ENCODE data around the gene WDR18.

The WDR18 gene

DNA sequence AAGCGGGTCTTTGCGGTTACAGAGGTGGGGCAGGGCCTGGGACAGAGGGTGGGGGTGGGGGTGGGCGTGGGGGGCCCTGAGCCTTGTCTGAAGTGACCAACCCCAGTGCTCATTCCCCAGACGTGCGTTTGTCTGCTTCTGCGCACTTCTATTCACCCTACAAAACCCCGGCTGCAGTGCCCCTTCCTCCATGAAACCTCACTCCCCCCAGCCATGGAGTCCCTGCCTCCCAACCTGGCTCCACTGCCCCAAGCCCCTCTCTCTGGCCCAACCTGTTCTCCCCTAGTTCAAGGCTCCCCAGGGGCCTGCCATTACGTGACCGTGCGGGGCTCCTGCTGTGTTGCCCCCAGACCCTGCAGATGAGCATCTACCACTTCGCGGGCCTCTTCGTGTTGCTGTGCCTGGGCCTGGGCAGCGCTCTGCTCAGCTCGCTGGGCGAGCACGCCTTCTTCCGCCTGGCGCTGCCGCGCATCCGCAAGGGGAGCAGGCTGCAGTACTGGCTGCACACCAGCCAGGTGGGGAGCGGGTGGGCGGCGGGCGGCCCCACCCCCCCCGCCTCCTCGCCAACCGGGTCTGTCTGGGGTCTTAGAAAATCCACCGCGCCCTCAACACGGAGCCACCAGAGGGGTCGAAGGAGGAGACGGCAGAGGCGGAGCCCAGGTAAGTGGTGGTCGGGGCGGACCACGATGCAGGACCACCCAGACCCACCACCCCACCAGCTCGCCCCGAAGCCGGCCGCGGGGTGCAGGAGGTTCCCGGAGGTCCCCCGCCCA lies 24.3 kb downstream of the WDR18 start:
- DNase-seq, result no peak

- DNase-seq, result no peak
Observed at GRCh38 chr19:1009041-1009980, 25.2 kb downstream of the WDR18 start.

DNA sequence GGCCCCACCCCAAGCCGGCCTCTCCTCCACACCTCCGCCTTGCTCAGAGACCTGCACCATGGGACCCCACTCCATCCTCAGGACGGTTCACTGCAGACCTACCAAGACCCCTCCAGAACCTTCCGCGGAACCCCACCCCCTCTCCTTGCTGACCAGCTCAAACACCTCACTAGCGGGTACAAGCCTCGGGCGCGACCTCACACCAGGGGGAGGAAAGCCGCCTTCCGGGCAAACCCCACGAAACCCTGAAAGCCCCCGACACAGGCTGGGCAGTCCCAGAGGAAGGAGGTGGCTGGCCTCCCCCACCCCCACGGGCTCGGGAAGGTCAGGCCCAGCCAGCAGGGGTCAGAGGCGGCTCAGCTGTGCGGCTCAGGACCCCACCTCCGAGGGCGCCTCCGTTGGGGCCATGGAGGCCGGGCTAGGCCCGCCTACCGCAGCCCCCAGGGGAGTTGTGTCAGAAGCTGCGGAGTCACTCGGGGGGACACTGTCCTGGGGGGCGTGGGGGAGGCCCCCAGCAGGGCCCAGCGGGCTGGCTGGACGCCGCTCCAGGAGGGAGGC lies 25.9 kb downstream of the WDR18 start:
- no peak for DNase-seq

DNA sequence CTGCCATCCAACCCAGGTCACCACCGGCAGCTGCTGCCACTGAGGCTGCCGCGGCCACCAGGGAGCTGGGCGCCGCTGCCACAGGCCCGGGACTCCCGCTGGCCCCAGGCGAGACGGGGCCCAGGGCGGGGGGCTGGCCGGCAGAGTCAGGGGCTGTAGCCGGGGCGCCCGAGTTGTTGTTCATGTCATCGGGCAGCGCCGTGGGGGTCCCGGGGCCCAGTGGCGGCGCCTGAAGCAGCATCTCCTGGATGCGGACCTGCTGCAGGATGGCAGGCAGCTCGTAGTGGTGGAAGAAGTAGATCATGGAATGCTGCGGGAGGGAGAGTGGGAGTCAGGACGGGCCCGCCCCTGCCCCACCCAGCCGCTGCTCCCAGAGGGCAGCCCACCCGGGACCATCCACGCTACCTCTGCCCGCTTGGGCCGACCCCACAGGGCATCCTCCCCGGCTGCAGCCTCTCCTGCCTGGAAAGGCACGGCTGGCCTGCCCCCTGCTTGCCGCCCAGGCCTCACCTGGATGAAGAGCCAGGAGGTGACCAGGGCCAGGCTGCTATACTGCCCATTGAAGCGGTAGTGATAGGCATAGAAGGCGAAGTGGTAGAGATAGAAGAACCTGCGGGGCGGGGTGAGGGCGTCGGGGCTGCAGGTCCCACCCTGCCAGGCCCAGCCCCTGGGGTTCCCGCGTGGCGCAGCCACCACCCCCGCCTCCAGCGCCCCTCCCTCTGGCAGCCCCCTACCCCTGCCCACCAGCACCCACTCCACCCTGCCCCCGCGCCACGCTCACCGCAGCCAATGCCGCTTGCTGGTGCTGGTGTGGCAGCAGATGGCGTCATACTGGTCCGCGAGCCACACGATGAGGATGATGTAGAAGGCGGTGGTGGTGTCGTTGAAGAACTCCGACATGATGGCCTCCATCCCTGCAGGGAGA lies 26.7 kb downstream of the WDR18 start:
- no peak for DNase-seq

DNA sequence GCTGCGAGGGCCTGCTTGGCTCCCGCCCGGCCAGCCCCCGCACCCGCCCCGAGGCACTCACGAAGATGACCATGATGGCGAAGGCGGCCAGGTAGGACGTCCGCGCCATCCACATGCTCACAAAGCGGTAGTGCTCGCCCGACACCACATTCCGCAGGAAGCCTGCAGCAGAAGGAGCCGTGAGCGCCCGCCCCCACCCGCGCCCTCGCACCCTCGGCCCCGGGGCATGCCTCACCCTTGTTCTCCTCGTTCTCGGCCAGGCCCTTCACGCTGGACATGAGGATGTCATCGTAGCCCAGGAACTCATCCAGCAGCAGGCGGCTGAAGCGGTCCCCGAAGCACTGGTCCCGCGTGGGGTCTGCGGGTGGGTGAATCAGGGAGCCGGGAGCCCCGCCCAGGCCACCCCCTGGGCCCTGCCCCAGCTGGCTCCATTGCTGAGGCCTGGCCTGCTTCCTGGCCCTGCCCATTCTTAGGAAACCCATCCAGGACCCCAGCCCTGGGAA lies 27.7 kb downstream of the WDR18 start:
- no peak for DNase-seq

DNA sequence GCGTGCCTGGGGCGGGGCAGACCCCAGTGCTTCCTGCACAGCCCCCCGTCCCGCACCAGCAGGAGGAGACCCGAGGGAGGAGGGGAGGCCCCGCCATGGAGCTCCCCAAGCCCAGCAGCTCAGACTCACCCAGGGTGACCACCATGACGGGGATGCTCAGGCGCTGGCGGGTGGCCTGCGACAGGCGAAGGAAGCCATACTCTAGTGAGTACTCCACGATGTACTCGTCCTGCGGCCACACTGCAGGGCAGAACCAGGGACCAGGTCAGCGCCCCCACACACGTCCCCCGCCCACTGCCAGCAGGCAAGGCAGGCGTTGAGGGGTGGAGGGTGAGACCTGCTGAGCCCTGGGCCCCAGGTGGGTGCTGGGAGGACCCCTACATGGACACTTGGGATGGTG lies 28.2 kb downstream of the WDR18 start:
- no peak for DNase-seq

DNA sequence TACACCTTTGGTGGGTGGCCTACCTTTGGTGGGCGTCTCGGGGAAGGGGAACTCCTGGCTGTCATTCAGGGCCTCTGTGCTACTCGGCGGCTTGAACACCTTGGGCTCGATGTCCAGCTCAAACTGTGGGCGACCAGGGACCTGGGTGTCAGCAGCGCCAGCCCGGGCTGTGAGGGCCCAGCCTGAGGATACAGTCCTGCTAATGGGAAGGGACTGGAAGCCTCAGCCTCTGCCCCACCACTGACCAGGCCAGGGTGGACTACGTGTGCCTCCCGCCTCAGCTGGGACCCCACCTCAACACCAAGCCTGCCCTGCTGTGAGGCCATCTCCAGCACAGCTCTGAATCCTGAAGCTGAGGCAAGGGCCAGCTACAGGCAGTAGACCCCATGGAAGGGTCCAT lies 29.1 kb downstream of the WDR18 start:
- DNase-seq, result no peak

GRCh38 chr19:1014161-1015060 lies 30.3 kb downstream of the WDR18 start:
- DNase-seq, result no peak

DNA sequence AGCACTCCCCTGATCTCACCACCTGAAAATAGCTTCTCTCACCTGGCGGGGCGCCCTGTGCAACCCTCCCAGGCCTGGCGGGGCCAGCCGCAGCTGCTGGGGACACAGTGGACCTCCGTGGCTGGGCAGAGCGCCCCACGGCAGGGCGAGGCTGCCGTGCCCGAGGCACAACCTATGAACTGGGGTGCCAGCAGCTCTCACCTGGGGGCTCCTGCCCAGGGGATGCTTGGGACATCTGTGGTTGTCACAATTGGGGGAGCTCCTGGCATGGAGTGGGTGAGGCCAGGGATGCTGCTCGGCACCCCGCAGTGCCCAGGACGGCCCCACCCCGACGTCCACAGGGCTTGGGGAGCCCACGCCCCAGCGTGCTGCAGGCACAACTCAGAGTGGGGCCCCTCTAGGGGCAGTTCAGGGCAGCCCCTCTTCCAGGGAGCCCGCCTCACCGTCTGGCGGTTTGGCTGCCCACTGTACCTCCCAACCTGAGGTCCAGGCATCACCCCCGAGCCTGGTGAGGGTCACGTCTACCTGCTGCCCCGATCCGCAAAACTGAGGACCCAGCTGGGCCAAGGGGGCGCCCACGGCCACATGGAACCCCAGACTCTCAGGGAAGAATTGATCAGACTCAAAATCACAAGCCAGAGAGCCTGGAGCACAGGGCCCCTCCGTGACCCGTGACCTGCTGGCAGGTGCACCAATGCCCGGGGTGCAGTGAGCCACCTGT lies 31.1 kb downstream of the WDR18 start:
- peak in 1 of 14 donors; percentile 11 for DNase-seq

DNA sequence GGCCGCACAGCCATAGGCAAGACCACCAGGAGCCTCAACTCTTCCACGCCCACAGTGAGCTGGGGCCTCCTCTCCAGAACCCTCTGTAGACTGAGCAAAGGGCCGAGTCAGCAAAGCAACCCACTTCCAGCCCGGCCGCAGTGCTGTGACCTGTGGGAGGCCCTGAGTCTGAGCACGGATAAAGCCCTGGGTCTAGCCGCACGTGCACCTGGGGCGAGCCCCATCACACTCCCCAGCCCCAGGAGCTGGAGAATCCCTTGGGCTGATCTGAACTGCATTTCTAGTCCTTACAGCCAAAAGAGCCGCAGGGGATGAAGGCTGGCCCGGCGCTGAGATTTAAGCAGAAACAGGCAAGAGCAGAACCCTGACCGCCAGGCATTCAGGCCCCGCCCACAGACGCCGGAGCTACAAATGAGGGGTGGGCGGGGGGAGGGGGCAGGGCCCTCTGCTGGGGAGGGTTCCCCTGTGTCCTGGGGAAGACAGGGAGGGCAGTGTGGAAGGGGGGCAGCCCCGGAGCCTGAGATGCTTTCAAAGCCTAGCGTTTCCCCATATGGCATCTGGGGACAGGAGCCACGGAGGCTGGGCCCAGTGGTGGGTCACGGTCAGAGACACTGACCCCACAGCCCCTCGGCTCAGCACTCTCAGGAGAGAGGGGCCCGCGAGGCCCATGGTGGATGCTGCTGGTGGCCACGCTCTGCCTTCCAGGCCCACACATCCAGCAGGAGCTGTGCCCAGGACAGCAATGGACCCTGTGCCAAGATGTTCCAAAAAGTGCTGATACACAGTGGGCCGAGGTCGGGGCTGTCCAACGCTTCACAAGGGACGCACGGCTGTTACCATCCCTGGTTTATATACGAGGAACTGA lies 31.9 kb downstream of the WDR18 start:
- DNase-seq, result no peak

GRCh38 chr19:1016647-1017114 lies 32.5 kb downstream of the WDR18 start:
- peak in 1 of 14 donors; percentile 11 for DNase-seq

DNA sequence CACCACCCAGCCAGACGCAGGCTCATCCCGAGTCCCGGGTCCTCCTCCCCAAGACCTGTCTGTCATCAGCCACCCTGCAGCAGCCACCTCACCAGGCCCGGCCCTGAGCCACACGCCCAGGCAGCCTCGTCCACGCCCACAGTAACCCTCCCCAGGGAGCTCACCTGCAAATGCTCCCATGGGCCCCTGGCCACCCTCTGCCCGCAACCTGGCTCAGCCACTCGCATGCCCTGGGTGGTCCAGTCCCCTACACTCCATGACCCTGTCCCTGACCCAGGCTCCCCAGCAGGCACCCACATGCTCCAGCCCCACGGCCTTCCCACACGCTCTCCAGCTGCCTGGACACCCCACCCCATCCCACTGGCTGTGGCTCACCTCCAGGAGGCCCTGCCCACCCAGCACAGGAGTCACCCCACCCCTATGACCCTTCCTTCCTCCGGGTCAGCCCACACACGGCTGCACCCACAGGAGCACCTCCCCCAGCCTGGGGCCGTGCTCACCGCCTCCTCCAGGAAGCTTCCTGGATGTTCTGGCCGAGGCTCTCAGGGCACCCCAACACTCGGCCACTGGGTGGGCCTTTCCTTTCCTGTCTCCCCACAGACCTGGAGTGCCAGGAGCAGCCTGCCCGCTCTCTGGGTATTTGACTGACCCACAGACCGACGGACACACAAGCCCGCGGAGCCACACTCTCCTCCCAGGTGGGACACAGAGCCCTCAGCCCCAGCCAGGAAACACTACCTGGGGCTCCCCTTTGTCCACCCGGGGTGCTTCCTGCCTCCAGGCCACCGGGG lies 33.2 kb downstream of the WDR18 start:
- no peak for DNase-seq

GRCh38 chr19:1017906-1018305 lies 33.8 kb downstream of the WDR18 start:
- no peak for DNase-seq

- DNase-seq, result no peak
Observed at GRCh38 chr19:1018393-1018792, 34.2 kb downstream of the WDR18 start.

DNA sequence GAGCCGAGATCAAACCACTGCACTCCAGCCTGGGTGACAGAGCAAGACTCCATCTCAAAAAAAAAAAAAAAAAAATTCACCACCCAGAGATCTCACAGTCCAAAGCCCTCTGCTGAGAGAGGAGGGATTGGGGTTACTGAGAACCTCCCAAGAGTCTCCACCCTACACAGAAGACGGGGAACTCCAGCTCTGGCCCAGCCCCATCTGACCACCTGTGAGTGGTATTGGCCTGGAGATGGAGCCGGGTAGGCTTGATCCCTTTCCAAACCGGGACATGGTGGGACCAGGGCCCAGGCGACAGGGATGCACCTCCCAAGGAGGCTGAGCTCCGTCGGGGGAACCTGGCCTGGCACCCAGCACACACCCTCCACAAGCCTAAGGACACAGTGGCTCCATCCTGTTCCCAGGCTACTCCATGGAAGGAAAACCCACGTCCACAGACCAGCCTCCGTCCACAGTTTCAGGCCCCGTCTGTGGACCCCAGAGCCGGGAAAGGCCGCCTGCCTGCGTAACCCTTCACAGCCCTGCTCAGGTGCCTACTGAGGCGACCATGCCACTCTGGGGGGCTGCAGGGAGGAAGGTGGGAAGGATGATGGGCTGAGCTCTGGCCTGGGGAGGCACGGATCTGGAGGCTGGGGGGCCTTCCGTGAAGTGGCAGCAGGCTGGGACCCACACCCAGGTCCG lies 34.9 kb downstream of the WDR18 start:
- no peak for DNase-seq

DNA sequence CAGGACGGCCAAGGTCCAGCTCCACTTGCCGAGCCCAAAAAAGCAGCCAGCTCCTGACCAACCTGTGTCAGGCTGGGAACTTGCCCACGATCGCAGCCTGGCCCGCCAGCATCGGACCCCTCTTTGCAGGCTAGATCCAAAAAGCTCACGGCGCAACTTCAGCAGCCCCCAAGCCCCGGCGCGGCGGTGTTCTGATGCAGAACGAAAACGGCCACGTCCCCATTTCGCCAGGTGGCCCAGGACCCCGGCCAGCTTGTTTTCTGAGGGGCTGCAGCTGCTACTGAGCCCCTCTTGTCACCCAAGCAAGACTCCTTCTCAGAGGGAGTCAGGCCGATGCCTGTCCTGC lies 35.4 kb downstream of the WDR18 start:
- DNase-seq, result no peak

DNA sequence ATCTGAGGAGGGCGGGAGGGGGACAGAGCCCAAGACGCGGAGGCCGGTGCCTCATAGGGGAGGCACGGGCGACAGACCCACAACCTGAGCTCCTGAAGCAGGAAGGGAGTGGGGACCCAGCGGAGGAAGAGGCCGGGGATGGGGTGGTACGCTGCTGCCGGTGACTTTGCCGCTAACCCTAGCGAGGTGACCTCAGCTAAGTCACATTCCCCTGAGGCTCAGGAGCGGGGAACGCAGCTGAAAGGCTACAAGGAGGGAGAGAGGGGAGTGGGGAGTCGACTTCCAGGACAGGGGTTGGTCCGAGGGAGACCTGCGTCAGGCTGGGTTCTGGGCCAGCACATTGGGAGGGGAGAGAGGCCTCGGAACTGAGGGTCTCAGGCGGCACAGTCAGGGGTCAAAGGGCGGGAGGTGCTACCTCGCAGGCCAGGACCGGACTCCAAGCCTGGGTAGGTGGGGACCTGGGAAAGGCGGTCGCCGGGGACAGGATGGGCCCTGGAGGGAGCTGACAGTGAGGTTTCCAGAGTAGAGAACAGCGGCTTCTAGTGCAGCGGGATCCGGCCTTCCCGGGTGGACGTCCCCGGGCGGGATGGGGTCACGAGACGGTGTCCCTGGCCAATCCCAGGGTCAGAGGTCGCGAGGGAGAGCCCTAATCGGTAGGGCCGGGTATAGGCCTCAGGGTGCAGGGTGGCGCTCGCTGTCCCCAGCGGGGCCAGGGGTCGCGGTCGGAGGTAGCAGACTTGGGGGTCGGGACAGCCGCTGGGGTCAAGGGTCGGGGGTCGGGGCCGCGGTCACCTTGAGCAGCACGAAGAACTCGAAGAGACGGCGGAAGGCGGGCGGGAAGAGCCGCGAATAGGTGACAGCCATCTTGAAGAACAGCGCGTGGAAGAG lies 36.1 kb downstream of the WDR18 start:
- DNase-seq, result peak in 1 of 14 donors; percentile 33
